ENCODE measurements around the gene HAGHL. TPM values are rescaled to one million over a fixed set of nuclear protein-coding genes. Genes with fewer than 3 reads are reported as not detected.
"Not testable (repeated sequence)": the region's sequence is repeated elsewhere in the genome, so short reads cannot be mapped to it uniquely, and the experiment has no call there.

The HAGHL gene
- total RNA-seq, 1 donor from 2014 or later = 5.1 TPM

DNA sequence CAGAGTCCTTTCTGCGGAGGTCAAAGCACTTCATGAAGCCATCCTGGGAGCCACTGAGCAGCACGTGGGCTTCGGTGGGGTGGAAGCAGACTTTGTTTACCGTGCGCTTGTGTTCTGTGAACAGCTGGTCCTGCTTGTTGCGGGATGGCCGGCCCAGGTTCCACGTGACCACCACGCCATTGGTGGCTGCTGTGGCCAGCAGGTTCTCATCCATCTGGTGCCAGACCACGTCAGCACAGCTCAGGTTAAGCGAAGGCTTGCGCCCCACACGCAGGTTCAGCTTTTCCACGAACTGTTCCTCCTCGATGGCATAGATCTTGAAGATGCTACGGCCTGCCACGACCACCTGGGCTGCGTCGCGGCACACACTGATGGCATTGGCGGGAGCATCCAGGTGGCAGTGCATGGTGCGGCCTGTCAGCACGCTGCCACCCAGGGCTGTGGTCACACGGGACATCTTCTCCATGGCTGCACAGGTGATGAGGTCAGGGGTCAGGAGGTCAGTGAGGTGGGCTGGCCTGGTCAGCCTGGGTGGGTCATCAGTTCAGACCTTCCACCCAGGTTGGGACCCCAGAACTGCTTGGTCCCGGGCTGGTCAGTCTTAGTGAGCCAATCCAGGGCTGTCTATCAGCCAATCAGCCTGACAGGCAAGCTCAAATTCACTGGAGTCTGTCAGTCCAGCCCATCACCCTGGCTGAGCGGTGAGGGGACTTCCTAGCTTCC is 37.6 kb upstream of the HAGHL start:
- no peak for DNase-seq

DNA sequence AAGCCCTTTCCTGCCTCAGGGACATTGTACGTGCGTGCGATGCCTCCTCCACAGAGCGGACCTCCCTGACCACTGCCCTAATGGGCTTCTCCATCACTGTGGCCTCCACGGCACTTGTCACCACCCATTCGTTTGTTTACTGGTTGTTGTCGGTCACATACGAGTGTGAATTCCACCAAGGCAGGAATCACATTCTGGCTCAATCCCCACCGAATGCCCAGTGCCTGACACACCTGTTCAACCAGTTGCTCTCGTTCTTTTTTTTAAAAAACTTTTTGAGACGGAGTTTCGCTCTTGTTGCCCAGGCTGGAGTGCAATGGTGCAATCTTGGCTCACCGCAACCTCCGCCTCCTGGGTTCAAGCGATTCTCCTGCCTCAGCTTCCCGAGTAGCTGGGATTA is 35.7 kb upstream of the HAGHL start:
- not testable (repeated sequence) for DNase-seq

DNA sequence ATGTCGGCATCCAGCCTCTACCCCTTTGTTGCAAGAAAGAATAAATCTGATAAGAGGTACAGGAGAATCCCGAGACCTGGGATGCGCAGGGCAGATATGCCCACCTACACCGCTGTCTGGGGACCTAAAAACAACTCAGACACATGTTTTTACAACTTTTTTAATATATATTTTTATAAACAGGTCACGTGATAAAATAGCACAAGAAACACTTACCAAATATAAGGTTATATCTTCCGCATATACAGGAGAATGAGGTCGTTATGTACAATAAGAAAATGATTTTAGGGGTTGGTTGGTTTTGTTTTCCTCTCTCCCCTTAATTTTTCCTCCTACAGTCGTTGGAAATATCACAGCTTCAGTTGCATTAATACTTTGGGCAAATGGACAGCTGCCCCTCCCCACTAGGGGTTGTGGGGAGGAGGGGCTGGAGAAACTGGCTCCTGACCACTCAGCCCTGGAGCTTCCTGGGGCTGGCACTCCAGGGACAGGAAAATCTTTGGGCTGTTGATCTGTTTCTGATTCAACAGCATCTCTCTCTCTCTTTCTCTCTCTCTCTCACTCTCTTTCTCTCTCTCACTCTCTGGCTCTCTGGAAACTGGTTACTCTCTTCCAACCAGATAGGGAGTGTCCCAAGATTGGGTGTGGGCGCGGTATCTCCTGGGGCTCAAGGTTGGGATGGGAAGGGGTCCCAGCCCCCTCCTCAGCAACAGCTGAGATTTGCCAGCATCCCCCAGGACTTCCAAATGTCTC is 34.4 kb upstream of the HAGHL start:
- DNase-seq = no peak

DNA sequence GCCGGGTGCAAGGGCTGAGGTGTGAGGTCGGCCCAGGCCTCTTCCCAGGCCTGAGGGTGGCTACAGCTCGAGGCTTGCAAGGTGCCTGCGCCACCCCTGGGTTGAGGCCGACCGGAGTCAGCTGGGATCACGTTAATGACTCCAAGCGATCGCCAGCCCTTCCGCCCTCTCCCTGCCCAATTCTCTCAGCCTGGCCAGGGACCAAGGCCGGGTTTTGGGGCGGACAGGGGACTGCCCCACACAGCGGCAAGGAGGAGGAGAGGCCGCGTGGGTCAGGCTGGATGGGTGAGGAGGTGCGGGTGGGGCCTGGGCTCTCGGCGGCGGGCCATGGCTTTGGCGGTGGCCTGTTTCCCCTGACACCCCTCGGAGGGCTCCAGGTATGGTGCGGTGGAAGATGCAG is 33.5 kb upstream of the HAGHL start:
- DNase-seq = no peak

DNA sequence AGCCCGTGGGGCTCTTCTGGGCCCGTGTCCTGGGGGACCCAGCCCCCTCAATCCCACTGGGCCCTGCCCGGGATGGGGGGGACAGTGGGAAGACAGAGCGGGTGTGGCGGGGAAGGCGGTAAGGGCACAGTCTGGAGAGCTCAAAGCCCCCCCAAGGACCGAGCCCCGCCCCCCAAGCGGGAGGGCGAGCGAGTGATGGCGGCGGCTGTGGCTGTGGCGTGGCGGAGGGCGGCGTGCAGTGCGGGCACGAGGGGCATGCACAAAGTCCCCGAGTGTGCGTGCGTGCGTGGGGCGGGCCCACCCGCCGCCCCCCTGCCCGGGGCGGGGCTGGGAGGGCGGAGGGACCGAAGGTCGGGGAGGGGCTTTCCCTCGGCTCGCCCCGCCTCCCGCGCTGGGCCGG is 33.1 kb upstream of the HAGHL start:
- DNase-seq = no peak

DNA sequence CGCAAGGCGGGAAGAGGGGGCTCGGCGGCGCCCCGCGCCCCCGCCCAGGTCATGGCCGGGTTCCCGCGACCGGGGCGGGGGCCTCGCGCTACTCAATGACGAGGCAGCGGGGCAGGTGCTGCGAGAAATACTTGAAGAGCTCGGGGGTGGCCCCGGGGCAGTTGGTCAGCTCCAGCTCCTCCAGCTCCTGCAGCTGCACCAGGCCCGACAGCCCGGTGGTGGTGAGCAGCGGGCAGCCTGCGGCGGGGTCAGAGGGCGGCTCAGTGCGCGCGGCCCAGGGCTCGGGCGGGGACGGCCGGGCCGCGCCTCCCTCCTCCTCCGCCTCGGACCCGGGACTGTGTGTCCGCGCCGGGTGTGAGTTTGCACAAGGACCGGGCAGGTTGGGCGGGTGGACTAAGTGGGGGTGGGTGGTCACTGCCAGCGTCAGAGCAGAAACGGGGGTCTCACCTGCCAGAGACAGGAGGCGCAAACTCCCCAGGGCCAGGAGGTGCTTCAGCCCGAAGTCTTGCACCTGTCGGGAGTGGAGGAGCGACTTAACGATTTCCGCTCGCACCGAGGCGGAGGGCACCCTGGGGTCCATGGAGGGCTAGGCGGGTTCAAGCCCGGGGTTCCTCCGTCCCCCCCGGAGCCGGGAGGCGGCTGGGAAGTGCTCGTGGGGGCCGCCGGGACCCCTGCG is 32.6 kb upstream of the HAGHL start:
- DNase-seq = no peak

DNA sequence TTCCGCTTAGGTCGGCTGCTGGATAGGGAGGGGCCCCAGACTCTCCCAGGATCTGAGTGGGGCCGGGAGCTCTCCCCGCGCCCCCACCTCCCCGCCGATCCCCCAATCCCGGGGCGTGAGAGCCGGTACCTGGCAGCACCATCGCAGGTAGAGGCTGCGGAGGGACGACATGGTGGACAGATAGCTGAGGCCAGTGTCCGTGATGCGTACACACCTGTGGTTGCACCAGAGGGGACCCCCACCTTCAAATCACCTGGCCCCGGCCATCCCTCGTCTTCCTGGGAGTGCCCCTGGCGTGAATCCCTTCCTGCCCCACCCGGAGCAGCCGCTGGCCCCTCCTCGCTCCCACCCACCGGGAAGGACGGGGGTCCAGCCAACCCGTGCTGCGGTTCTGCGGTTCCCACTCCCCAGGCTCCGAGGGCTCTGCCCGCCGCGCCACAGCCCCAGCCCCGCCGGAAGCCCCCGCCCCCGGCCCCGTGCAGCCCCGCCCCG is 32.0 kb upstream of the HAGHL start:
- no peak for DNase-seq

DNA sequence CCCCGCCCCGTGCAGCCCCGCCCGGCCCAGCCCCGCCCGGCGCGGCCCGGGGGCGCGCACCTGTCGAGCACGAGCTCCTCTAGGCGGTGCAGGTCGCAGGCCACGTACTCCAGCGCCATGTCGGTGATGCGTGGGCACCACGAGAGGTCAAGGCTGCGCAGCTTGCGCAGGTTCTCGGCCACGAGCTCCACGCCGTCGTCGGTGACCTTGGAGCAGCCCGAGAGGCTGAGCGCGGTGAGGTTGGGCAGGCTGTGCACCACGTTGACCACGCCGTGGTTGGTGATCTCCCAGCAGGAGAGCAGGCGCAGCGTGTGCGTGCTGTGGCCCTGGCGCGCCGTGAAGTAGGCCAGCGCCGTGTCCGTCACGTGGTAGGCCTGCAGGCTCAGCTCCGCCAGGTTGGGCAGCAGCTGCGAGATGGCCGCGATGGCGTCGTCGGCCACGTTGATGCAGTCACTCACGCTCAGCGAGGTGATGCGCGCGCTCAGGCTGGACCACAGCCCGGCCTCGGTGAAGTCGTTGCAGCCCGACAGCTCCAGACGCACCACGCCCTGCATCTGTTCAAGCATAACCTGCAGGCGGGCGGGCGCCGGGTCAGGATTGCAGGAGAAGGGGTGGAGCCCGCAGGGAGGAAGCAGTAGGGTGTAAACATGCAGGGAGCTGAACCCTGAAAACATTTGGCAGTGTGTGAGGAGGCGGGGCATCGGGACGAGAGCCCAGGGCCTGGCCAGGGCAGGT is 31.4 kb upstream of the HAGHL start:
- no peak for DNase-seq

DNA sequence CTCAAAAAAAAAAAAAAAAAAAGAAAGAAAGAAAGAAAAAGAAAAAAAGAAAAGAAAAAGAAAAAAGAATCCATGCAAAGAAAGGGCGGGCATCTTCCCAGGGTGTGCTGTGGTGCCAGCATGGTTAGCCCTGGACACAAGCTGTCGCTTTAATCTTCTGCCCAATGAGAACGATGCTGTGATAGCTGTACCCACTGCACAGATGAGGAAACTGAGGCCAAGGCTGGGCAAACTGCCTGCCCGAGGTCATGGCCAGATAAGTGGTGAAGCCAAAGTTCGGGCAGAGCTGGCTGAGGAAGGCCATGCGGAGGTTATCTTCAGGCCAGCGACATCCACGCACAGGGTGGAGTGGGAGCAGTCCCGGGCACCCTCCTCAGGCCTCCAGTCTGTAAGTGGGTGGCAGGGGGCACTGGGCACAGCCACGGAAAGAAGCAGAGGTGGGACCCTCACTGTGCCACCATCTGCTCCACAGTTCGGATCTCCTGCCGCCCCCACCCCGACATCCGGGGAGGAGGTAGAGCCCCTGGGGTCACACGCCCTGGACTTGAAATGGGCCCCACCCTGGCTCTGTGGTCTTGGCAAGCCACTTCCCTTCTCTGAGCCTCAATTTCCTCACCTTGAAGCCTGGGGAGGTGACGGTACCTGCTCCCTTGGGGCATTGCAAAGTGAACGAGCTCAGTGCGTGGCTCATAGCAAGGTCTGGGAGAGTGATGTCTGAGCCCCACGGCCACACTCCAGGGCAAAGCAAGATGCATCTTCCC is 27.8 kb upstream of the HAGHL start:
- no peak for DNase-seq

DNA sequence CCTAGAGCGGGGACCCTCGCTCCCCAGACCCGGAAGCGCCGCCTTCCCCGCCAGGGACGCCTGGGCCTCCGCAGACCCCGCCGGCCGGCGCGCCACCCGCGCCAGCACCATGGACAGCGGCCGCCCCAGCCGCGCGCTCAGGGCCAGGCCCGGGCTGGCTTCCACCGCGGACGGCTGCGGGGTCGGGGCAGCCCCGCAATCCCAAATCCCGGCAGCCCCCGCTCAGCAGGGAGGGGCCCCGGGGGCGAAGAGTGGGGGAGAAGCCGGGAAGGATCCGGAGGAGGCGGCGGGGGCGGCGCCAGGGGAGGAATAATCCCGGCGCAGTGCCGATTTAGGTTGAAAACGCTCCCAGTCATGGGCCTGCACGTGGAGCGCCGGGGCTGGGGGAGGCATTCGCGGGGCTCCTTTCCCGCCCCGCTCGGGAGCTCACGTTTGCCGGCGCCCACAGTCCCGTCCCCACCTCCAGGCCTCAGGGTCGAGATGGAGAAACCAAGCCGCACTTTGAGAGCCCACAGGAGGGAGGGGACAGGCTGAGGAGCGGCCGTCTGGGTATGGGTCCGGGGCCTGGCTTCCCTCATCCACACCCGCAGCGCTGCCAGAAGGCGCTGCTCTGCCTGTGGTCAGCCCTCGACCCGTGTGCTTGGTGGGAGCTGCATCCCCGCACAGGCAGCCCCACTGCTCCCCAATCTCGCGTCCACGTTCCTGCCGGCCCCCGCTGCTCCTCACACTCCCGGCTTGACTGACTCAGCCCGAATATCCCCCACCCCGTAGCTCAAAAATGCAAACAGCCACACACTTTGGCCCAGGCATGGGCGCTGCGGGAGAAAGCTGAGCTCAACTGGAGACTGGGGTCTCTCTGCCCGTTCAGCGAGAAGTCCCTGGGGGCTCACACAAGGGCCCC is 26.0 kb upstream of the HAGHL start:
- DNase-seq = peak; percentile 40

DNA sequence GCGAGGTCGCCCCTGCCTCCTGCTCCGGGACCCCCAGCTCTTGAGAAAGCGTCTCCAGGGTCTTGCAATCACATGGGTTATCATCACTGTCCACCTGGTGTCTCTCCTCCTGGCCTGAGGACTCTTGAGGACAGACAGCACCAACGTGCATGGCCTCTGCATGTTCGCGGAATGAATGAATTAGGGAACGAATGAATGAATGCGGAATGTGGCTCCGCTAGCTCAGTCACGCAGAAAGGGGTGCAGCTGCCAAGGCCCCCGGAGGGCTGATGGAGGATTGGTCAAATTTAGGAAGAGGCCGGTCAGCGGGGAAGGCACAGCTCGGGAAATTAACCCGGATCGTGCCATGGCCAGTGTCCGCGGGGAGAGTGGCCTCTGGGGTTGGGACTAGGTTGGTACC is 24.6 kb upstream of the HAGHL start:
- no peak for DNase-seq

DNA sequence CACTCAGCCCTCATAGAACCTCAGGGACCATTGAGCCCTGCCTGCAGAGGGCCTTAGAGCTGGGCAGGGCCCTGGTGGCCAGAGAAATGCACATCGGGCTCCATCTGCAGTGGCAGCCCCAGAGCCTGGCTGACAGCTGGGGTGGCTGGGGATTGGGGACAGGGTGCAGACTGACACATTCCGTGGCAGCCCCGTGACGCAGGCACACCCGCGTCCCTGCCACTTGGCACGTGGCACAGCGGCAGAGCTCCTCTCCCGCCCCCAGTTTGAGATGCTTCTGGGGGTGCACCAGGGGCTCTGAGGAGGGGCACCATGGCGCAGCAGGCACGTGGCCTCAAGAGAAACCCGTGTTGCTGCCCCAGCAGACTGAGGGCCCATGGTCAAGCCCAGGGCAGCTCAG is 23.5 kb upstream of the HAGHL start:
- DNase-seq = no peak

DNA sequence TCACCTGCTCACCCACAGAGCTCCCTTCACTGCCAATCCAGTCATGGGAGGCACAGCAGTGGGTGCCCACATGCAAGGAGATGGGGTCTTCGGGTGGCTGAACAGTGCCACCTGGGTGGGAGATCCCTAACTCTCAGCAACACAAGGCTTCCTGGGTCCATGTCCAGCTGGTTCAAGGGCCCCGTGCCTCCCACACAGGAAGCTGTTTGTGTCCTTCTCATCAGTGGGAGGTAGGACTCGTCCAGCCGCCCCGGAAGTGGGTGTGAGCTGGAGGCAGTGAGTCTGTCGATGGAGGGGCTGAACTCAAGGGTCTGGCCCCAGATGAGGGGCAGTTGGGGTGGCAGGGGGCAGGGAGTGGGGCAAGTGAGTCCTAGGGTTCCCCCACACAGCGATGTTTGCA is 22.9 kb upstream of the HAGHL start:
- no peak for DNase-seq

DNA sequence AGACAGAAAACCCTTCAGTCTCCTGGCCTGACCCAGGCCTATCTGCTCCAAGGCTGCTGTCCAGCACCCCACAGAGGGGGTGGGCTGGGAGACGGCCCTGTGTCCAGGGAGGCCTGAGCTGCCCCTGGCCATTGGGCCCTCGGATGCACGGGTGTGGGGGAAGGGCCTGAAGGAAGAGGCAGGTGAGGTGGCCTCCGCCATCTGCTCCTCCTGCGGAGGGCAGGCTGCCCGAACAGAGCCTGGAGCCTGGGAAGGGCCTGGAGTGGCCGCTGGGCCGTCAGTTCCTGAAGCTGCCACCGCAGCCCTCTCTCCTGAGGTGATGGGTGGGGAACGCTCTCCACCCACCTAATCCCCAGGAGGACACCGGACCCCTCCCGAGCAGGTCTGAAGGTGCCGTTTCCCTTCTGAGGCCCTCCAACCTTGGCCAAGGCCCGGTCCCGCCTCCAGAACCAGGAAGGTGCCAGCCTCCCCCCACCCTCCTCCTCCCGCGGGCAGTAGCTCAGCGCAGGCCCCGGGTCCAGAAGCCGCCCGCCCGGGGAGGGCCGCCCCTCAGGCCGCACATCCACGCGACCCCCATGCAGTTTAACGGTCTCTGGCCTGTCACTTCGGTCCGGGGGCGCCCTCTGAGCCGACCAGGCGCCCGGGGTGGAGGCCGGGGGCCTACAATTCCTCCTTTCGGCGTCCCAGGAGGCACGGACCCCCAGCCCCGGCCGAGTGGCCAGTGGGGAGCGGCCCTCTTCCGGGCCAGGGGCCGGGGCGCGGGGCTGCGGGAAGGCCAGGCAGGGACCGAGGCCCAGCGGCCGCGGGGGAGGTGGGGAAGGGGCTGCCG is 22.1 kb upstream of the HAGHL start:
- no peak for DNase-seq

DNA sequence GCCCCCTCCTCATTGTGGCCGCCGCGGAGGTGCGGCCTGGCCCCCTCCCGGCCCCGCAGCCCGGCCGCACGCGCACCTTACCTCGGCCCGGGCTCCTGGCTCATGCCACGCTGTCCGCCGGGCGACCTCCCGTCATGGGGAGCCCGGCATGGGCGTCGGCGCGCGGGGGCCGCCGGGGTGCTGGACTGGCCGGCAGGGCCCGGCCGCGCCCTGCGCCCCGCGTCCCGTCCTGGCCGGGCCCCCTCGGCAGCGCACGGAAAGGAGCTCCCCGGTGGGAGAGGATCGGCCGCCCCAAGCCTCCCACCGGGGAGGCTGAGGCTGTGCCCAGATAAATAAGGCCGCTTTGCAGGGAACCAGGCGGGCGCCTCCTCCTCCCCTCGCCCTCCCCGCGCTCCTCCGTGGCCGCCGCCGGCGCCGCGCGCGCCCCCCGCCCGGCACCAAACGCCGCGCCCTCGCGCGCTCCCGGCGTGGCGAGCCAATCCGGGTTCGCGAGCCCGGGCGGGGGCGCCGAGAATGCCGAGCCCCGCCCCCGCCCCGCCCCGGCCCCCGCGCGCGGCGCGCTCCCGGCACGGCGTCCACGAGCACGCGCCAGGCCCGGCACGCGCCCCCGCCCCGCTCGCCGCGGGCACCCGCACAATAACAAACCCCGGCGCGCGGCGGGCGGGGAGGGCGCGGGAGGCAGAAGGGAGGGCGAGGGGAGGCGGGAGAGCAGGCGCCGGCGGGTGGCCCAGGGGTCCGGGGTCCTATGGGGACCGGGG is 21.3 kb upstream of the HAGHL start, which contains the start of gene FBXL16:
FBXL16 (minus strand) TSS at position 371 of the 758 bp plus-strand sequence. CDS start 8,396 bp downstream, outside the sequence.
- no peak for DNase-seq

DNA sequence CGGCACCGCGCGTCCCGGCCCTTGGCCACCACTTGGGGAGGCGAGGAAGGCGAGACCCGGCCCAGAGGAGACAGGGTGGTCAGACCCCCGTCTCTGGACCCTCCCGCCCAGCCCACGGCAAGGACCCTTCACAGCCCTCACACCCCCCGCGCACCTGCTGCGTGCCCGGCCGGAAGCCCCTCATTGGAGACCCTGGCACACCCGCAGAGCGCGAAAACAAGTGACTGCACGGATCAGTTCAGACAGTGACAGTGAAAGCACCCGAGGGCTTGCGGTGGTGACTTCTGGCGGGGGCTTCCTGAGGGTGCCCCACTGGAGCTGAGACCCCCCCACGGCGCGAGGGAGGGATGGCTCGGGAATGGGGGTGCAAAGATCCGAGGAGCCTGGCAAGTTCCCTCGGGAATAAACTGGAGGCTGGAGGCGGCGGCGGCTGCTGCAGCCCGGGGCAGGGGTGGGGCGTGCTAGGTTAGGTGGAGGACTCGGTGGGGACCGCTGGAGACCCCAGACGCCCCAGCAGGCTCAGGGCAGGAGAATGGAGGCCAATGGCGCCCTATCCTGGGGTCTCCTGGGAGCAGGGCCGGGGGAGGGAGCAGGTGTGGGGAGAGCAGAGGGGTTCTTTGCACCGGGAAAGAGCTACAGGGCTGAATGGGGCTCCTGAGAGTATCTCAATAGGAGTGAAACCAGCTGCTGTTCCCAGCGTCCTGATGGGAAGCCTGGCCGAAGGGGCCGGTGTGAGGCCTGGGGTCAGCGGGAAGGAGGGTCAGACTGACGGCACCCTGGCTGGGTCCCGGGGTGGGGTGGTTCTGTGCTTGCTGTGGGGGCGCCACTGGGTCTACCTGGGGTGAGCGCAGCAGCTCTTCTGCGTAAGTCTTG is 20.5 kb upstream of the HAGHL start:
- DNase-seq = no peak

DNA sequence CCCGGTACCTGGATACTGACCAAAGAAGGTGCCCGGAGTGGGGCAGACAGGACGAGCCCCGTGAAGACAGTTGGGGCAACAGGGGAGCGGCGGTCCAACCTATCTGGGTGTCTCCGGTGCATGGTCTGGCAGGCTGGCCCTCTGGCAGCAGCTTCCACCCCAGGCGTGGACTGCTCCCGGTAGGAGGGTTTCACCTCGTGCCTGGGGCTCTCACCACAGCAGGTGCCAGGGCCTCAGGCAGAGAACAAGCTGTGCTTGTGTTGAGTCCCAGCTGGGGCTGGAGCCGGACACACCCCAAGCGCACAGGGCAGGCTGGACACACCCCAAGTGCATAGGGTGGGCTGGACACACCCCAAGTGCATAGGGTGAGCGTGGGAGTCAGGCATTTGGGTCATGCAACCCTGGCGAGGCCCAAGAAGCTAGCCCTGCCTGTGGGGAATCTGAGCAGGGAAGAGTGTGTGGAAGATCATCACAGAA is 19.8 kb upstream of the HAGHL start:
- no peak for DNase-seq

DNA sequence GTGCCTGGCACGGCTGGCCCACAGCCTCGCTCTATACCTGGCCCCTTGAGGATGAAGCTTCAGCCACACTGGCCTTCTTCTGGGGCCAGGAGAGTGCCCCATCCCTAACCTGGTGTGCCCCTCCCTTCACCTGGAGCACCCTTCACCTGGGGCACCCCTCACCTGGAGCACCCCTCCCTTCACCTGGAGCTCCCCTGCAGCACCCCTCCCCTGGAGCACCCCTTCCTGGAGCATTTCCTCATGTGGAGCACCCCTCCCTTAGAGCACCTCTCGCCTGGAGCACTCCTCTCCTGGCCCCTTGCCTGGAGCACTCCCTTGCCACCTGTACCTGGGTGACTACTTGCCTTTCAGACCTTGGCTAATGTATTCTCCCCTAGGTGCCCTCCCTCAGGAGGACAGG is 18.9 kb upstream of the HAGHL start:
- DNase-seq = no peak
